Mucosa of descending colon (tissue), 3 donors: ENCODE data around the gene RNF145. TPM values are rescaled to one million over a fixed set of nuclear protein-coding genes. Genes with fewer than 3 reads are reported as not detected.

Source experiments
- ATAC-seq: fragments of 200-7000 bp; cut with Tn5 transposase; one replicate; pipeline ENCODE4 v1.9.1; 2020; ENCODE audit warnings: mild to moderate bottlenecking, moderate library complexity
- DNase-seq, 3 donors: peaks; one replicate each; pipeline ENCODE4 v3.0.0-alpha.2; 2020
- H3K36me3 ChIP-seq: fragments of 200-600 bp; one replicate; pipeline ENCODE4 v1.8.0; 2021; ENCODE audit warnings: low read depth, mild to moderate bottlenecking
- H3K4me1 ChIP-seq: fragments of 200-600 bp; one replicate; pipeline ENCODE4 v1.8.0; 2021; ENCODE audit warnings: low read depth, mild to moderate bottlenecking
- H3K4me3 ChIP-seq: fragments of 200-600 bp; one replicate; pipeline ENCODE4 v1.8.0; 2021; ENCODE audit warnings: mild to moderate bottlenecking
- H3K9me3 ChIP-seq: fragments of 200-600 bp; one replicate; pipeline ENCODE4 v1.8.0; 2021; ENCODE audit warnings: mild to moderate bottlenecking
- intact Hi-C, 2 donors: fragments of 100-400 bp; cut with DNase I in 1 of 2; cut with micrococcal nuclease in 1 of 2; formaldehyde crosslinking; loops; one replicate each; pipeline versions ENCODE4 v1.11.0 to v1.11.1; 2022; cut with DNase I, micrococcal nuclease
- total RNA-seq, 3 donors: library from RNA; stranded (reverse); fragmentation: NEBNext Ultra II Directional in 2 of 3; extraction: Animal tissue kit (Norgen Biotek cat#: 25700) in 2 of 3; gene quantifications; one replicate each; pipeline versions ENCODE4 v1.2.1 to v1.2.4, GENCODE V29; 2021 to 2023
- TF ChIP-seq, protein P1 (sequence below): fragments of 200-600 bp; IDR thresholded peaks from one replicate; pipeline ENCODE4 v1.8.0; 2022; ENCODE audit warnings: antibody characterized with exemption, mild to moderate bottlenecking
- donor health status: DM: no; HTN: no; CAD: no; lungs with moderate emphysema.
- donor health status: DM: no; HTN: no; CAD: no.
- donor health status: DM: no; HTN: yes; CAD: no.

The RNF145 gene
- total RNA-seq, 3 donors from 2014 or later: 50.0 to 72.6 (median 57.2) TPM

DNA sequence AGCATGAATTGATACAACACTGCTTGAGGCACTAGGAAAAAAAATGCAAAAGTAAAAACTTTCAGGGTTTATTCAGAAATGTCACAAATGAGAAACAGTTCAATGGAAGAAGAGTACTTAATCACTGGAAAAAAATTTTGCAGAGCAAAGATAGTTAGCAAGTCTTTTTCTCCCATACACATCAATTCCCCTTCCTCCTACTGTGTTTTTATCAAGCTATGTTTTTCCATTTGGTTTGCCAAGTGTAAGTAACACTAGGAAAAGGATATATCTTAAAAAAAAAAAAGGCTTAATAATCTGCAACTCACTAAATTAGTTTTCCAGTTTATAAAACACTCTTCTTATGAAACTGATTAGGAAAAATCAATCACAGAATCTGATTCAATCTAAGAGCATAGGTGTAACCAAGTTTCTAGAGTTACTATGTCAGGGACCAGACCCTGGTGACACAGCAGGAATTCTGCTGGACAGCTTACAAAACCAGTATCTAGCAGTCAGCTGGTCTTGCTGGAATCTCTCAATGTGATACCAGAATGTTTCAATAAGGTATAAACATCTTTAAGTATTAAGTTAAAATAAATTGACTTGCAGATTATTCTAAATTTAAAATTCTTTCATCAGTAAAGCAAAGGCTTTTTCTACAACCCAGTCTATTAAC, 34.7 kb downstream of the RNF145 start:
- no peak for ATAC-seq
- H3K9me3 ChIP-seq: no peaks in the 10 kb centered on the region
- H3K4me3 ChIP-seq: no peak overlapping the region
- no peaks in the 10 kb centered on the region for H3K4me1 ChIP-seq
- intact Hi-C loops: no loop called here
- DNase-seq: no peak
- H3K36me3 ChIP-seq: no peaks in the 10 kb centered on the region
- TF ChIP-seq, protein P1, sequence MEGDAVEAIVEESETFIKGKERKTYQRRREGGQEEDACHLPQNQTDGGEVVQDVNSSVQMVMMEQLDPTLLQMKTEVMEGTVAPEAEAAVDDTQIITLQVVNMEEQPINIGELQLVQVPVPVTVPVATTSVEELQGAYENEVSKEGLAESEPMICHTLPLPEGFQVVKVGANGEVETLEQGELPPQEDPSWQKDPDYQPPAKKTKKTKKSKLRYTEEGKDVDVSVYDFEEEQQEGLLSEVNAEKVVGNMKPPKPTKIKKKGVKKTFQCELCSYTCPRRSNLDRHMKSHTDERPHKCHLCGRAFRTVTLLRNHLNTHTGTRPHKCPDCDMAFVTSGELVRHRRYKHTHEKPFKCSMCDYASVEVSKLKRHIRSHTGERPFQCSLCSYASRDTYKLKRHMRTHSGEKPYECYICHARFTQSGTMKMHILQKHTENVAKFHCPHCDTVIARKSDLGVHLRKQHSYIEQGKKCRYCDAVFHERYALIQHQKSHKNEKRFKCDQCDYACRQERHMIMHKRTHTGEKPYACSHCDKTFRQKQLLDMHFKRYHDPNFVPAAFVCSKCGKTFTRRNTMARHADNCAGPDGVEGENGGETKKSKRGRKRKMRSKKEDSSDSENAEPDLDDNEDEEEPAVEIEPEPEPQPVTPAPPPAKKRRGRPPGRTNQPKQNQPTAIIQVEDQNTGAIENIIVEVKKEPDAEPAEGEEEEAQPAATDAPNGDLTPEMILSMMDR: no peak

DNA sequence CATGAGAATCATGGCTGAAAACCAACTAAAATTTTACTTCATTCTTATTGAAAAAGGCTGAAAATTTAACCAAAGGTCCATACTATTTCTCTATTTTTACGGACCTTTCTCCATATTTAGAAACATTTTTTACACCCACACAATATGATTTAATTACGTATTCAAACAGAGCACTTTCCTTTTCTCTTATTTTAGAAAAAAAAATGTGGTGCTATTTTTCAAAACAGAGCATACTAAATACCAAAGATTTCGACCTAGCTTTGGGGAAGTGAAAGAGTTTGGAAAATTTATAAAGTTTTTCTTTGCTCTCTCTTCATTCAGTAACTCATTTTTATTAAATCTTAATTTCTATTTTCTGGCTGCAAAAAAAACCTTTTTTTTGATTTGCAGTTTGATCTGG, 38.1 kb downstream of the RNF145 start:
- TF ChIP-seq, protein P1: no peak
- H3K4me3 ChIP-seq: no peak overlapping the region
- DNase-seq: no peak
- ATAC-seq: no peak
- H3K9me3 ChIP-seq: no peaks in the 10 kb centered on the region
- no peaks in the 10 kb centered on the region for H3K36me3 ChIP-seq
- H3K4me1 ChIP-seq: no peaks in the 10 kb centered on the region
- intact Hi-C loops: no loop called here

DNA sequence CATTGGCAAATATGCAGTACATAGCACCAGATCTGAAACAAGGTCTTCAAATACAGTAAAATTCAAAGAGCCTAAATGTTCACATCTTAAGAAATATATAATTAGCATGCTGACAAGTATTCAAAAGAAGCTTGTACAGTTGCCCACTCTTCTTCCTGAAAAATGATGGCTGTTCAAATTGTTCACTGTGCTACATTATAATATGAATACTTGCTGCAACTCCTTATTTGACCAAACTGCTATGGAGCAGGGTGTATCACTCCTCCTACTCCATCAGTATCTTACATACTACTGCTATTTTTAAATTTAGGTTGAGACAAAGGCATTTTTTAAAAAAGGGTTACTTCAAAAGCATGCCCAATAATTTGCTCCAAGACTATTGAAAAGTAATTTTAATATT, 39.3 kb downstream of the RNF145 start:
- DNase-seq (no peak), ATAC-seq (no peak)
- H3K4me1 ChIP-seq: no peaks in the 10 kb centered on the region
- TF ChIP-seq, protein P1: no peak
- H3K4me3 ChIP-seq: no peak overlapping the region
- no peaks in the 10 kb centered on the region for H3K36me3 ChIP-seq
- intact Hi-C loops: no loop called here
- no peaks in the 10 kb centered on the region for H3K9me3 ChIP-seq

DNA sequence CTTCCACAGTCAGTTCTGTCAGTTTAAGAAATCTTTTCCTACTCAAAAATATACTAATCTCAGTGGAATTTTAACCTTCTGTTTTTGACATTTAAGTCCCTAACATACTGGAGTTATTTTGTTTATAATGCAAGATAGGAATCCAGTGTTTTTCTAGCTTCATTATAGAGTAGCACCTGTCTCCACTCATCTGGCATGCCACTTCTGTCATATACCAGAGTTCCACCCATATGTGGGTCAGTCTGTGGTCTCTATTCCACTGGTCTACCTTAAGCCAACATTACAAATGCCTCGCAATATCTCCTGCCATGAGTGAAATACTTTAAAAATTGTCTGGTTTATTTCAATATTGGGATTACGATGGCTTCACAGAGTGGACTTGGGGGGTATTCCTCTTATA, 42.9 kb downstream of the RNF145 start:
- DNase-seq: no peak
- intact Hi-C loops: no loop called here
- TF ChIP-seq, protein P1: no peak
- Histone ChIP-seq H3K36me3 (no peaks in the 10 kb centered on the region), H3K4me3 (no peak overlapping the region), H3K4me1 (no peaks in the 10 kb centered on the region), H3K9me3 (no peaks in the 10 kb centered on the region)
- no peak for ATAC-seq

DNA sequence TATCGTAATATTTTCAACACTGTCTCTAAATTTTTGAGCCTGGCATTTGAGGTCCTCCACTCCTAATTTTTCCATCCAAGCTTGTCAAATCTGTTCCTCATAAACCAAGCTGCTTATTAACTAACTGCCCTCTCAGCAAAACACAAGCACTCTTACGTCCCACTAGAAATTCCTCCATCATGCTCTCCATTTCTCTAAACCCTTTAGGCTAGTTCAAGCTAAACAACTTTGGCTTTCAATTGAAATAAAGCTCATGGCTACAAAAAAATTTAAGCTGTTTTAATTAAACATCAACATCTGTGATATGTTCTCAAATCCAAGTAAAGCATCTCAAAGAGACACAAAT, 45.7 kb downstream of the RNF145 start:
- H3K4me1 ChIP-seq: no peaks in the 10 kb centered on the region
- DNase-seq (no peak), ATAC-seq (no peak)
- H3K4me3 ChIP-seq: no peak overlapping the region
- TF ChIP-seq, protein P1: no peak
- no peaks in the 10 kb centered on the region for H3K9me3 ChIP-seq
- no peaks in the 10 kb centered on the region for H3K36me3 ChIP-seq
- intact Hi-C loops: no loop called here
